HG02798 (cell line): ENCODE data around the gene NPLOC4.

Experiments used
- ATAC-seq: cut with Tn5 transposase; IDR thresholded peaks from one replicate; pipeline ENCODE4 v1.9.1; 2021; ENCODE audit warnings: mild to moderate bottlenecking; ENCODE audit not compliant: unreplicated experiment, poor library complexity

The NPLOC4 gene

DNA sequence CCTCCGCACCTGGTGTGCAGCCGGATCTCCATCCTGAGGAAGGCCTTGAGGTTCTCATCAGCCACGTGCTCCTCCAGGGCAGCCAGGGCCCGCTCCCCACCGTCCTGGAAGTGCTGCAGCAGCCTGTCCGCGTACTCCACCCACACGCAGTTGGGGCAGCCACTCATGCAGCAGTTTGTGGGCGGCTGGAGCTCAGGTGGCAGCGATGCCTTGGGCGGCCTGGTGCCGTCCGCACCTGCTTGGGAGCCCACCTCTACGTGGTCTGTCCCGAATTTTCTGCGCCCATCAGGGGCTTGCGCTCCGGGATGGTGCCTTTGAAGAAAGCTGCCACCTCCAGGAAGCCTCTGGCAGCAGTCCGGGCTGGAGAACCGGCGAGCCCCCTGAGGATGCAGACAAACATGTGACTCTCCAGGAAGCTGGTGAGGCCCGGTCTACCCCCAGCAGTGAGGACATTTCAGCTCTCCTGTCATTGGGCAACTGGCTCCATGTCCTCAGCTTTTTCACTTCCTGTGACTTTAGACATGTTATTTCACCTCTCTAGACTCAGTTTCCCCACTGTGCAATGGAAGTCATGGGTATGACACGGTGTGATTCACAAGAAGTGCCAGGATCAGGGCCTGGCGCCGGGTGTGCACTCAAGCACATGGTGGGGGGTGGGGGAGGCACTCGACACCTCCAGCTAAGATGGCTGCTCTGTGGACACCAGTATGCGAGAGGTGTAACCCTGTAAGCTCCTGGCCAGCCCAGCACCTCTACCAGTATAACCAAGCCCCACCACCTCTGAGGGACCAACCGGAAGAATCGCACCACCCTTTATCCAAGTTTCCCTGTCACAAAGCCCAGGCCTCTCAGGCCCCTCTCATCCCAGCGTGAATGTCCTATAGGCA is 28.5 kb upstream of the NPLOC4 start:
- ATAC-seq = peak; percentile 15

- no peak for ATAC-seq
Measured at GRCh38 chr17:81664051-81664470, 27.1 kb upstream of the NPLOC4 start.

- ATAC-seq = no peak
Measured at GRCh38 chr17:81662002-81662401, 25.1 kb upstream of the NPLOC4 start.

GRCh38 chr17:81660441-81660840 is 23.5 kb upstream of the NPLOC4 start:
- ATAC-seq = no peak

- no peak for ATAC-seq
Measured at GRCh38 chr17:81659038-81659437, 22.1 kb upstream of the NPLOC4 start.

DNA sequence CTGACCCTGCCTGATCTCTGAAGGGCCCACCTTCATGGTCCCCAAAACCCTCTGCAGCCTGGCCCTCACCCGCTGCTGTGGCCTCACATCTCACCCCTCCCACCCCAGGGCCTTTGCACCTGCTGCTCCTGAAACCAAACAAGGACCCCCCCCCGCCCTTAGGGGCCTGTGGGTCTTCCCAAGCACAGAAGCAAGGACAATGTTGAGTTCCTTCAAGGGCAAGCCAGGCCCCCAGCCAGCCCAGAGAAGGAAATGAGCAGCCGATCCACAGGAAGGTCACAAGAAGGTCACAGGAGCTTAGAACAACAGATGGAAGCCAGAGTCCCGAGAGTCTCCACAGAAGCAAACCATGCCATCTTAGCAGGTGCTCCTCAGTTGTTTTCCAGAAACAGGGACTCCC is 19.9 kb upstream of the NPLOC4 start:
- ATAC-seq = no peak

DNA sequence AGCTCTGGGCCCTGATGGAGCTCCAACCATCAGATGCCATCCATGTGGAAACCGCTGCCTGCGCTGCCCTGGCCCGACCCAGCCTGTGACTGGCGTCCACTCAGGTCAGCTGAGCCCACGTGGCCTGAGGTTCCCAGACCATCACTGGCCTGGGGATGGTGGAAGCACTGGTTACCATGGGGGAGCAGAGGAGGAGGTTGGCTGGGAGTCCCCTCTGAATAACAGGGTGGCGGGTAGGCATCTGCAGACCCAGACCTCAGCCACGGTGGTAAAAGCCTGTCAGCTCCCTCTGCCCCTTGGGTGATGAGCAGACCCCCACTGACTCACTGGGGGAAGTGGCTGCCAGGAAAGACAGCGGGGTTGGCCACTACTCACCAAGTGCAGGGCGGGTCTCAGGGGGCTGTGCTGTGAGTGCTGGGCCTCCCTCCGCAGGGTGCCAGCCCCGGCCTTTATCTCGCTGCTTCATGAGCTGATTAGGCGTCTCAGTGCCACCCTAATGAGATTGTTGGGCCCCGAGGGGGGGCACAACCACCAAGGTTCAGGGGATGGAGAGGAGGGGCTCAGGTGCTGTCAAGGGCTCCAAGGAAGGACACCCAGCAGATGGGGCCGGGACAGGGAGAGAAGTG is 19.3 kb upstream of the NPLOC4 start, which contains the start of gene PDE6G:
PDE6G (minus strand) TSS at position 425 of the 626 bp plus-strand sequence. CDS start 3,237 bp downstream, outside the sequence.
- no peak for ATAC-seq

- ATAC-seq = no peak
Measured at GRCh38 chr17:81655378-81656117, 18.6 kb upstream of the NPLOC4 start.

GRCh38 chr17:81652906-81653771 is 16.2 kb upstream of the NPLOC4 start:
- no peak for ATAC-seq

GRCh38 chr17:81651692-81652091 is 14.8 kb upstream of the NPLOC4 start:
- no peak for ATAC-seq

DNA sequence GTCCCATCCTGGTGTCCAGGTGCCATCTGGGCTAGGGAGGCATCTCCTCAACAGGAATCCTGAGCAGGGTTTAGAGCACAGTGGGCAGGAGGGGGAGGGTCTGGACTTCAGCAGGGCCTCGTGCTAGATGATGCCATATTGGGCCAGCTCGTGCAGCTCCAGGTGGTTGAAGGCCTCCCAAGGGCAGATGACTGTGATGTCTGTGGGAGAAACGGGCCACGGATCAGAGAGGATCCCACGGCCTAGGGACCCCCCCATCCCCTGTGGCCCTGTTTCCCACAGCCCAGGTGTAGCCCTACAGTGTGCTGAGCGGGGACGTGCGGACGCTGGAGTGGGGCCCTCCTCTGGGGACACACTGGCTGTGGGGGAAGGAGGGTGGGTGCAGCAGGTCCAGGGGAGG is 14.0 kb upstream of the NPLOC4 start:
- ATAC-seq = no peak

- no peak for ATAC-seq
Measured at GRCh38 chr17:81648707-81649085, 11.8 kb upstream of the NPLOC4 start.

- ATAC-seq = no peak
Measured at GRCh38 chr17:81648013-81648706, 11.2 kb upstream of the NPLOC4 start.

GRCh38 chr17:81647640-81648012 is 10.7 kb upstream of the NPLOC4 start:
- ATAC-seq = no peak

DNA sequence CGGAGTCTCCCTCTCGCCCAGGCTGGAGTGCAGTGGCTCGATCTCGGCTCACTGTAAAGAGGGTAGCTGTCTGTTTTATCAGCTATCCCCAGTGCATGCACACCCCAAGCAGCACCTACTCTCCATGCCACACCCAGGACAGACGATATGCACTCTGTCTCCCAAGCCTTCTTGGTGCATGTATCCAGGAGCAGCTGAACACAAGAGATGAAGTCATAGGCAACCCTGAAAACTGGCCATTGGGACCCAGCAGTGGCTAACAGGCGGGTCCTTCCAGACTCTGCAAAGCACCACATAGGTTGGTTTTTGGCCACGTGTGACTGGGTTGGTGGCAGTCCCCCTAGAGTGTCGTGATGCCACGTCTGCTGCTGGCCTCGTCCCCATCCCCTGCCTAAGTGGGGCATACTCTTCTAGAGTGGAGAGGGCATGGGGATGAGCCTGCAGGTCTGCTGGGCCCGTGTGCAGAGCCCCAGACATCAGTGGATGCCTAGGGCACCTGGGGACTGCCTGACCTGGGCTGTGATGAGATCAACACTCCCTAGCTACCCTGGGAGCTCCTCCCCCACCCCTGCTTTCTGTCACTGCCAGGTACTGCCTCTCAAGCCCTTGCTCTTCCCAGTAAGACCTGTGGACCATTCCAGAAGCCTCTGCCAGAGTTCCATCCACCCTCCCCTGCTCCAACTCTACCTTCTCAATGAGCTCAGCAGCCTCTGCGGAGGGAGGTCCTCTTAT is 10.1 kb upstream of the NPLOC4 start:
- no peak for ATAC-seq

GRCh38 chr17:81644976-81645952 is 8.4 kb upstream of the NPLOC4 start:
- ATAC-seq = no peak

- no peak for ATAC-seq
Measured at GRCh38 chr17:81644496-81644895, 7.6 kb upstream of the NPLOC4 start.
